Activated CD4-positive, alpha-beta memory T cell treated with anti-CD3 and anti-CD28 coated beads, Interleukin-2, amount 10 ng/mL, durations not matched to agents 7 days and 5 days (primary cell): ENCODE results near the gene EPHB1. TPM values are rescaled to one million over a fixed set of nuclear protein-coding genes. Genes with fewer than 3 reads are reported as not detected.
"Not testable (repeated sequence)": the region's sequence is repeated elsewhere in the genome, so short reads cannot be mapped to it uniquely, and the experiment has no call there.

Experiments used
- CTCF ChIA-PET: fragments of 350-600 bp; sonication (Branson Sonifier 250); formaldehyde crosslinking; loops from one replicate; lab custom pipeline; 2021; ENCODE audit warnings: antibody characterized with exemption, inconsistent platforms; lab: Charles Lee
- POLR2A ChIA-PET: fragments of 350-600 bp; sonication (Branson Sonifier 250); formaldehyde crosslinking; loops from one replicate; lab custom pipeline; 2021; ENCODE audit warnings: antibody characterized with exemption; lab: Charles Lee
- DNase-seq: peaks from one replicate; pipeline ENCODE4 v3.0.0-alpha.2; 2020
- H3K27ac Mint-ChIP-seq: one replicate; pipeline ENCODE4 v1.8.0; 2021; ENCODE audit warnings: mild to moderate bottlenecking, mixed read lengths
- H3K27me3 Mint-ChIP-seq: one replicate; pipeline ENCODE4 v1.8.0; 2021; ENCODE audit warnings: mixed read lengths
- H3K36me3 Mint-ChIP-seq: one replicate; pipeline ENCODE4 v1.8.0; 2021; ENCODE audit warnings: low read depth, mixed read lengths
- H3K4me1 Mint-ChIP-seq: one replicate; pipeline ENCODE4 v1.8.0; 2021; ENCODE audit warnings: mixed read lengths
- H3K4me3 Mint-ChIP-seq: one replicate; pipeline ENCODE4 v1.8.0; 2021; ENCODE audit warnings: mild to moderate bottlenecking, mixed read lengths
- H3K9me3 Mint-ChIP-seq: one replicate; pipeline ENCODE4 v1.8.0; 2021; ENCODE audit warnings: mixed read lengths
- total RNA-seq, 2 experiments: library from RNA; stranded (reverse); gene quantifications; one replicate each; pipeline ENCODE4 v1.2.3, GENCODE V29; 2021

The EPHB1 gene
- total RNA-seq, 2 experiments from 2014 or later, result 0.80 to 1.2 TPM

DNA sequence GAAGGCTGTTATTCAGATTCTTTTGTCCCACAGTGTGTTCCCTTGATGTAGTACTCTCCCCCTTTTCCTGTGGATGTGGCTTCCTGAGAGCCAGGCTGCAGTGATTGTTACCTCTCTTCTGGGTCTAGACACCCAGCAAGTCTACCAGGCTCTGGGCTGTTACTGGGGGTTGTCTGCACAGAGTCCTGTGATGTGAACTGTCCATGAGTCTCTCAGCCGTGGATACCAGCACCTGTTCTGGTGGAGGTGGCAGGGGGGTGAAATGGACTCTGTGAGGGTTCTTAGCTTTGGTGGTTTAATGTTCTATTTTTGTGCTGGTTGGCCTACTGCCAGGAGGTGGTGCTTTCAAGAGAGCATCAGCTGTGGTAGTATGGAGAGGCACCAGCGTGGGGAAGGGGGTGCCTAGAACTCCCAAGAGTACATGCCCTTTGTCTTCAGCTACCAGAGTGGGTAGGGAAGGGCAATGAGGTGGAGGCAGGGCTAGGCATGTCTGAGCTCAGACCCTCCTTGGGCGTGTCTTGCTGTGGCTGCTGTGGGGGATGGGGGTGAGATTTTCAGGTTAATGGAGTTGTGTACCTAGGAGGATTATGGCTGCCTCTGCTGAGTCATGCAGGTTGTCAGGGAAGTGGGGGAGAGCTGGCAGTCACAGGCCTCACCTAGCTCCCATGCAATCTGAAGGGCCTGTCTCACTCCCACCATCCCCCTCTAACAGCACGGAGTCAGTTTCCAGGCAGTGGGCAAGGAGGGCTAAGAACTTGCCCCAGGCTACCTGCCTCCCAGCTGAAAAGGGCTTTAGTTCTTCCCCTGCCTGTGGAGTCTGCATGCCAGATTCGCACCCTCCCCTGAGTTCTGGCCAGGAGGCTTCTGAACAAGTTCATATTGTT, 272.0 kb downstream of the EPHB1 start:
- H3K4me1 Mint-ChIP-seq, CTCF ChIA-PET, H3K4me3 Mint-ChIP-seq, DNase-seq, H3K27ac Mint-ChIP-seq, H3K9me3 Mint-ChIP-seq, H3K27me3 Mint-ChIP-seq, H3K36me3 Mint-ChIP-seq, POLR2A ChIA-PET: not testable (repeated sequence)

DNA sequence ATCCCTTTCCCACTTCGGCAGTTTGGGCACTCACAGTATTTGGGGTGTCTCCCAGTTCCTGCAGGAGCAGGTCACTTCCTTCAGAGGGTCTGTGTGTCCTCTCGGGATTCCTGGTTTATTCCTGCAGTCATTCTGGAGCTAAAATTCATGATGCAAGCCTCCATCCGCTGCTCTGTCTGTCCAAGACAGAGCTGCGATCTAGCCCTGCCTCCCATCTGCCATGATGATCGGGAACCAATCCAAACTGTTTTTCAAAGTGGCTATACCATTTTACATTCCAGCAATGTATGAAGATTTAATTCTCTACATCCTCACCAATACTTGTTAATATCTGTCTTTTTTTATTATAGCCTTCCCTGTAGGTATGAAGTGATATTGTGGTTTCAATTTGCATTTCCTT, 273.0 kb downstream of the EPHB1 start:
- DNase-seq, result no peak
- H3K4me1 Mint-ChIP-seq, result no peaks in the 10 kb centered on the region
- ChIA-PET POLR2A (no interaction called here), CTCF (no interaction called here)
- H3K9me3 Mint-ChIP-seq, result peaks cover 5% of the 10 kb centered on the region
- H3K36me3 Mint-ChIP-seq, result no peaks in the 10 kb centered on the region
- H3K4me3 Mint-ChIP-seq, result no peak overlapping the region
- no peaks in the 10 kb centered on the region for H3K27me3 Mint-ChIP-seq
- no peak overlapping the region for H3K27ac Mint-ChIP-seq

- Mint-ChIP-seq H3K4me1 (no peaks in the 10 kb centered on the region), H3K36me3 (no peaks in the 10 kb centered on the region), H3K27ac (no peak overlapping the region), H3K9me3 (peaks cover 5% of the 10 kb centered on the region), H3K27me3 (no peaks in the 10 kb centered on the region), H3K4me3 (no peak overlapping the region)
- DNase-seq, result no peak
- ChIA-PET POLR2A (no interaction called here), CTCF (no interaction called here)
Measured at GRCh38 chr3:135069406-135069805, 274.3 kb downstream of the EPHB1 start.

GRCh38 chr3:135071483-135071882, 276.4 kb downstream of the EPHB1 start:
- H3K27me3 Mint-ChIP-seq, result no peaks in the 10 kb centered on the region
- H3K4me1 Mint-ChIP-seq, result no peaks in the 10 kb centered on the region
- peaks cover 5% of the 10 kb centered on the region for H3K9me3 Mint-ChIP-seq
- no peak for DNase-seq
- ChIA-PET POLR2A (no interaction called here), CTCF (no interaction called here)
- H3K27ac Mint-ChIP-seq, result no peak overlapping the region
- no peak overlapping the region for H3K4me3 Mint-ChIP-seq
- H3K36me3 Mint-ChIP-seq, result no peaks in the 10 kb centered on the region

DNA sequence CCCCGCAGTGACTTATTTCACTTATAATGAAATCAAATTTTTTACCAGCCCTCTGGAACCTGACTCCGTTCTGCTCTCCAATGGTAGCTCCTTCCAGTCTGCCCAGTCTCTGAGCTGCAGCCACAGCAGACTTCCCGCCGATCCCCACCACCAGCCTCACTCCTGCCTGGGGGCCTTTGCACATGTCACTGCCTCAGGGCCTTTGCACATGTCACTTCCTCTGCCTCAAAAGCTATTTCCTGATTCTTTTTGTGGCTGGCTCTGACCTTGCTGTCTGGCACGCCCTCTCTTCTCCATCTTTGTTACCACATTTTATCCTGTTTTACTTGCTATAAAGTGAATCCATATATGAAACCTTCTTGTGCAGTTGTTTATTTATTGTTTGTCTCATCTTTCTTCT, 277.4 kb downstream of the EPHB1 start:
- no peaks in the 10 kb centered on the region for H3K4me1 Mint-ChIP-seq
- DNase-seq, result no peak
- no peaks in the 10 kb centered on the region for H3K36me3 Mint-ChIP-seq
- H3K27me3 Mint-ChIP-seq, result no peaks in the 10 kb centered on the region
- no peak overlapping the region for H3K27ac Mint-ChIP-seq
- CTCF ChIA-PET, result no interaction called here
- POLR2A ChIA-PET, result no interaction called here
- peaks cover 5% of the 10 kb centered on the region for H3K9me3 Mint-ChIP-seq
- no peak overlapping the region for H3K4me3 Mint-ChIP-seq

GRCh38 chr3:135075157-135075556, 280.1 kb downstream of the EPHB1 start:
- Mint-ChIP-seq H3K4me1 (no peaks in the 10 kb centered on the region), H3K4me3 (no peak overlapping the region), H3K27ac (no peak overlapping the region), H3K9me3 (peaks cover 2% of the 10 kb centered on the region), H3K36me3 (no peaks in the 10 kb centered on the region), H3K27me3 (no peaks in the 10 kb centered on the region)
- ChIA-PET POLR2A (no interaction called here), CTCF (no interaction called here)
- no peak for DNase-seq

DNA sequence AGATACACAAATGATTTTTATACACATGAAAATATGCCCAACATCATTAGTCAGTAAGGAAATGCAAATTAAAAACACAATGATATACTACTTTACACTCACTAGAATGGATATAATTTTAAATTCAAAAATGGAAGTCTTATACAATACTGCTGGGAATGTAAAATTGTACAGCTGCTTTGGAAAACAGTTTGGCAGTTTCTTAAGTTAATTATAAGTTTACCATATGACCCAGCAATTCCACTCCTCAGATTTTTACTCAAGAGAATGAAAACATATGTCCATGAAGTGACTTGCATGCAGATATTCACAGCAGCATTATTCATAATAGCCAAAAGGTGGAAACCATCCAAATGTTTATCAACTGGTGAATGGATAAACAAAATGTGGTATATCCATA, 281.3 kb downstream of the EPHB1 start:
- POLR2A ChIA-PET, result no interaction called here

GRCh38 chr3:135077186-135077585, 282.1 kb downstream of the EPHB1 start:
- POLR2A ChIA-PET, result no interaction called here
- no peak for DNase-seq
- no peaks in the 10 kb centered on the region for H3K27me3 Mint-ChIP-seq
- no peaks in the 10 kb centered on the region for H3K9me3 Mint-ChIP-seq
- no peak overlapping the region for H3K4me3 Mint-ChIP-seq
- no peaks in the 10 kb centered on the region for H3K36me3 Mint-ChIP-seq
- CTCF ChIA-PET, result no interaction called here
- H3K4me1 Mint-ChIP-seq, result no peaks in the 10 kb centered on the region
- no peak overlapping the region for H3K27ac Mint-ChIP-seq

More for the DNA sequence above, 281.3 kb downstream of the EPHB1 start:
- Mint-ChIP-seq H3K4me1 (no peaks in the 10 kb centered on the region), H3K4me3 (no peak overlapping the region), H3K9me3 (peaks cover 2% of the 10 kb centered on the region), H3K36me3 (no peaks in the 10 kb centered on the region), H3K27me3 (no peaks in the 10 kb centered on the region), H3K27ac (no peak overlapping the region)
- DNase-seq, result no peak
- CTCF ChIA-PET, result no interaction called here

DNA sequence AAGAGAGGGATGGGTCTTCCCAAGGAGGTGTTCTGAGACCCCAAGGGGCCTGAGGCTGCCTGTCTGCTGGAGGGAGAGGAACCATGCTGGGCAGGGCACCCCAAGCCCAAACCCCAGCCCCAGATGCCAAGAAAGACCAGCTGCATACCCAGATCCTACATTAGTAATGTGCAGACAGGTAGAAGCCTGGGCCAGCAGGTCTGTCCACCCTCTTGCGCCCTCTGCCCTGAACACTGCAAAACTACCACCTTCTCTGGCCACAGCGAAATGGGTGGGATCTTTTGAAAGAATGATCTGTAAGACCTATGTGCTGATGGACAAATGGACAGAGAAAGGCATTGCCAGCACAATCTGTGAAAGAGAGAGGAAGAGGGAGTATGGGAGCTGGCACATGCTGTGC, 283.2 kb downstream of the EPHB1 start:
- ChIA-PET POLR2A (no interaction called here), CTCF (no interaction called here)
- H3K27me3 Mint-ChIP-seq, result no peaks in the 10 kb centered on the region
- H3K27ac Mint-ChIP-seq, result no peak overlapping the region
- no peaks in the 10 kb centered on the region for H3K4me1 Mint-ChIP-seq
- H3K36me3 Mint-ChIP-seq, result no peaks in the 10 kb centered on the region
- H3K4me3 Mint-ChIP-seq, result no peak overlapping the region
- H3K9me3 Mint-ChIP-seq, result no peaks in the 10 kb centered on the region
- DNase-seq, result no peak

GRCh38 chr3:135079095-135079494, 284.0 kb downstream of the EPHB1 start:
- Mint-ChIP-seq H3K4me3 (no peak overlapping the region), H3K9me3 (no peaks in the 10 kb centered on the region), H3K27ac (no peak overlapping the region), H3K4me1 (no peaks in the 10 kb centered on the region), H3K36me3 (no peaks in the 10 kb centered on the region), H3K27me3 (no peaks in the 10 kb centered on the region)
- DNase-seq, result no peak
- ChIA-PET CTCF (no interaction called here), POLR2A (no interaction called here)

GRCh38 chr3:135081451-135081850, 286.4 kb downstream of the EPHB1 start:
- no peak for DNase-seq
- H3K4me3 Mint-ChIP-seq, result no peak overlapping the region
- no peaks in the 10 kb centered on the region for H3K4me1 Mint-ChIP-seq
- H3K27me3 Mint-ChIP-seq, result no peaks in the 10 kb centered on the region
- no peaks in the 10 kb centered on the region for H3K9me3 Mint-ChIP-seq
- POLR2A ChIA-PET, result no interaction called here
- no peaks in the 10 kb centered on the region for H3K36me3 Mint-ChIP-seq
- CTCF ChIA-PET, result no interaction called here
- H3K27ac Mint-ChIP-seq, result no peak overlapping the region

- Mint-ChIP-seq H3K4me3 (no peak overlapping the region), H3K4me1 (no peaks in the 10 kb centered on the region), H3K36me3 (no peaks in the 10 kb centered on the region), H3K27ac (no peak overlapping the region), H3K9me3 (no peaks in the 10 kb centered on the region), H3K27me3 (no peaks in the 10 kb centered on the region)
- CTCF ChIA-PET, result no interaction called here
- POLR2A ChIA-PET, result no interaction called here
- DNase-seq, result no peak
Measured at GRCh38 chr3:135081856-135082434, 286.9 kb downstream of the EPHB1 start.

GRCh38 chr3:135082706-135083105, 287.6 kb downstream of the EPHB1 start:
- POLR2A ChIA-PET, result no interaction called here
- Mint-ChIP-seq H3K9me3 (no peaks in the 10 kb centered on the region), H3K4me1 (no peaks in the 10 kb centered on the region), H3K4me3 (no peak overlapping the region), H3K36me3 (no peaks in the 10 kb centered on the region), H3K27ac (no peak overlapping the region), H3K27me3 (no peaks in the 10 kb centered on the region)
- CTCF ChIA-PET, result no interaction called here
- no peak for DNase-seq

GRCh38 chr3:135083179-135083578, 288.1 kb downstream of the EPHB1 start:
- Mint-ChIP-seq H3K27me3 (no peaks in the 10 kb centered on the region), H3K36me3 (no peaks in the 10 kb centered on the region), H3K4me1 (no peaks in the 10 kb centered on the region), H3K4me3 (no peak overlapping the region), H3K27ac (no peak overlapping the region), H3K9me3 (no peaks in the 10 kb centered on the region)
- no peak for DNase-seq
- POLR2A ChIA-PET, result no interaction called here
- CTCF ChIA-PET, result no interaction called here
